SH-SY5Y (cell line): ENCODE measurements around the gene NHS.

ENCODE experiments used
- GATA2 ChIP-seq: IDR thresholded peaks from 2 replicates; pipeline ENCODE4 v1.6.1; 2011; ENCODE audit warnings: mild to moderate bottlenecking, low read depth, low read length
- GATA3 ChIP-seq: IDR thresholded peaks from 2 replicates; pipeline ENCODE4 v1.6.1; 2011; ENCODE audit warnings: low read depth, mild to moderate bottlenecking, low read length, moderate library complexity

DNA sequence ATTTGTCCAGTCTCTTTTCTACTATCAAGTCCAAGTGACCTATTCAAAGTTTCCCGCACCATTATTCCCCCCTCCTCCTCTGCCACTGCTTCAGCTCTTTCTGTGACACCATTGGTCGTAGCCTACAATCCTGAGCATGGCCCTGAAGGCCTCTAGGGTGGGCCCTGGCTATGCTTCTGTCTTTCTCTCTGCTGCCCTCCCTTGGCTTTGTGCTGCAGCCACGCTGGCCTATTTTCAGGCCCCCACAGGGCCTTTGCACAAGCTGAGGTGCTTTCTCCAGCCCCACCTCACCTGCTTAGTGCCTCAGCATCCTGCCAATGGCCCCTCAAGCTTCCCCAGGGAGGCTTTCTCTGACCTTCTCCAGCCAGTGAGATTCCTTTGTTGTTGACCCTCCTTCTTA, 156.5 kb downstream of the NHS start:
- TF ChIP-seq GATA2 (no peak), GATA3 (no peak)
